Measurements from ENCODE around the gene GRIN2A. TPM values are rescaled to one million over a fixed set of nuclear protein-coding genes. Genes with fewer than 3 reads are reported as not detected.

GRIN2A gene
- total and polyA plus RNA-seq, 2 donors (not counting 1 experiment from before 2014, with no cell fraction given) = 0.44 TPM; not detected in 1

GRCh38 chr16:10151718-10152117 is 30.5 kb downstream of the GRIN2A start:
- Mint-ChIP-seq H3K27me3 (peaks cover 62% of the 10 kb centered on the region), H3K4me1 (no peaks in the 10 kb centered on the region), H3K27ac (no peak overlapping the region), H3K9me3 (ENCODE audit: insufficient read depth) (no peaks in the 10 kb centered on the region), H3K4me3 (no peak overlapping the region)
- Histone ChIP-seq H3K27me3 (replicated peaks in 1 of 4; ENCODE audit: control extremely low read depth in 1 of 4, control insufficient read depth in 3 of 4, insufficient read depth in 4 of 4, low read length in 3 of 4) (peaks cover 0 to 4% (median 1%) of the 10 kb centered on the region in 4 experiments), H3K9me3 (ENCODE audit: control extremely low read depth in 1 of 3, control insufficient read depth in 2 of 3, insufficient read depth in 1 of 3, low read length in 2 of 3) (peaks cover 0 to 1% (median 0%) of the 10 kb centered on the region in 3 donors), H4K20me1 (ENCODE audit: control insufficient read depth, insufficient read depth, low read length, poor library complexity, severe bottlenecking) (no peaks in the 10 kb centered on the region), H2AFZ (ENCODE audit: insufficient read depth, low read depth, low read length, poor library complexity, severe bottlenecking) (no peak overlapping the region), H3K9ac (ENCODE audit: low read length) (no peak overlapping the region), H3K4me2 (replicated peaks; ENCODE audit: low read depth, low read length, poor library complexity, severe bottlenecking) (no peak overlapping the region), H3K27ac (ENCODE audit: low read length in 2 of 2) (no peak overlapping the region), H3K4me1 (ENCODE audit: control insufficient read depth in 2 of 2, insufficient read depth in 2 of 2, low read length in 2 of 2) (no peaks in the 10 kb centered on the region), H3K36me3 (replicated peaks in 1 of 2; ENCODE audit: control extremely low read depth in 1 of 2, control insufficient read depth in 1 of 2, extremely low read depth in 1 of 2, insufficient read depth in 2 of 2, low read length in 1 of 2) (no peaks in the 10 kb centered on the region), H3K79me2 (ENCODE audit: control insufficient read depth, insufficient read depth, low read length) (no peaks in the 10 kb centered on the region), H3K4me3 (ENCODE audit: control extremely low read depth in 1 of 5, extremely low read depth in 1 of 5, insufficient read depth in 1 of 5, low read depth in 2 of 5, low read length in 4 of 5) (no peak overlapping the region)
- ChIA-PET CTCF (no interaction called here), POLR2A (interaction anchor here (0.6 kb wide), 1 partner anchor 24 kb away, joined by 5 read pairs; no protein-coding TSS in a partner anchor)
- WGBS (ENCODE audit: insufficient coverage) = 83% methylated on average over 6 of the region's 6 CpGs
- no peak for TF ChIP-seq EZH2 (IDR thresholded peaks at IDR 0.05; ENCODE audit: borderline replicate concordance, insufficient read depth, low read depth, low read length, poor library complexity, severe bottlenecking)
- no peak for TF ChIP-seq CTCF (IDR thresholded peaks at IDR 0.05)
- intact Hi-C loops (cut with micrococcal nuclease) = no loop called here
- ATAC-seq (ENCODE audit: low read depth) (no peak), DNase-seq (no peak)

GRCh38 chr16:10150906-10151305 is 31.3 kb downstream of the GRIN2A start:
- no peaks in the 10 kb centered on the region for H3K4me1 ChIP-seq (ENCODE audit: control insufficient read depth in 2 of 2, insufficient read depth in 2 of 2, low read length in 2 of 2)
- DNase-seq (no peak), ATAC-seq (ENCODE audit: low read depth) (no peak)
- Mint-ChIP-seq H3K9me3 (ENCODE audit: insufficient read depth) (no peaks in the 10 kb centered on the region), H3K4me1 (no peaks in the 10 kb centered on the region), H3K27me3 (peaks cover 55% of the 10 kb centered on the region), H3K27ac (no peak overlapping the region), H3K4me3 (no peak overlapping the region)
- intact Hi-C loops (cut with micrococcal nuclease) = no loop called here
- 88% methylated on average over 4 of the region's 4 CpGs for WGBS (ENCODE audit: insufficient coverage)
- POLR2A ChIA-PET = interaction anchor here (0.6 kb wide), 1 partner anchor 25 kb away, joined by 5 read pairs; no protein-coding TSS in a partner anchor
- H3K9ac ChIP-seq (ENCODE audit: low read length) = no peak overlapping the region
- H3K4me3 ChIP-seq (ENCODE audit: control extremely low read depth in 1 of 5, extremely low read depth in 1 of 5, insufficient read depth in 1 of 5, low read depth in 2 of 5, low read length in 4 of 5) = no peak overlapping the region
- H2AFZ ChIP-seq (ENCODE audit: insufficient read depth, low read depth, low read length, poor library complexity, severe bottlenecking) = no peak overlapping the region
- no peak overlapping the region for H3K4me2 ChIP-seq (replicated peaks; ENCODE audit: low read depth, low read length, poor library complexity, severe bottlenecking)
- H3K36me3 ChIP-seq (replicated peaks in 1 of 2; ENCODE audit: control extremely low read depth in 1 of 2, control insufficient read depth in 1 of 2, extremely low read depth in 1 of 2, insufficient read depth in 2 of 2, low read length in 1 of 2) = no peaks in the 10 kb centered on the region
- TF ChIP-seq CTCF (IDR thresholded peaks at IDR 0.05) = no peak
- no peak for TF ChIP-seq EZH2 (IDR thresholded peaks at IDR 0.05; ENCODE audit: borderline replicate concordance, insufficient read depth, low read depth, low read length, poor library complexity, severe bottlenecking)
- H3K9me3 ChIP-seq (ENCODE audit: control extremely low read depth in 1 of 3, control insufficient read depth in 2 of 3, insufficient read depth in 1 of 3, low read length in 2 of 3) = no peaks in the 10 kb centered on the region
- peaks cover 0 to 4% (median 1%) of the 10 kb centered on the region in 4 experiments for H3K27me3 ChIP-seq (replicated peaks in 1 of 4; ENCODE audit: control extremely low read depth in 1 of 4, control insufficient read depth in 3 of 4, insufficient read depth in 4 of 4, low read length in 3 of 4)
- no peaks in the 10 kb centered on the region for H3K79me2 ChIP-seq (ENCODE audit: control insufficient read depth, insufficient read depth, low read length)
- CTCF ChIA-PET = no interaction called here
- no peaks in the 10 kb centered on the region for H4K20me1 ChIP-seq (ENCODE audit: control insufficient read depth, insufficient read depth, low read length, poor library complexity, severe bottlenecking)
- H3K27ac ChIP-seq (ENCODE audit: low read length in 2 of 2) = no peak overlapping the region
